Measurements from ENCODE around the gene BRD3OS.

- TF ChIP-seq CTCF (IDR thresholded peaks at IDR 0.05 in 2 of 3, conservative IDR thresholded peaks at IDR 0.05 in 1 of 3; ENCODE audit: control insufficient read depth in 2 of 3, extremely low read depth in 1 of 3, insufficient read depth in 1 of 3, low read depth in 3 of 3, low read length in 3 of 3) (no peak), RAD51 (IDR thresholded peaks at IDR 0.05) (no peak), IRF5 (IDR thresholded peaks at IDR 0.05; ENCODE audit: borderline replicate concordance) (no peak), TCF7 (IDR thresholded peaks at IDR 0.05; ENCODE audit: borderline replicate concordance) (no peak)
Measured at GRCh38 chr9:134035041-134036039, 10.1 kb downstream of the BRD3OS start.

All from GM12878 (cell line).